ENCODE measurements around the gene PTBP3. TPM values are rescaled to one million over a fixed set of nuclear protein-coding genes. Genes with fewer than 3 reads are reported as not detected.
A peak's percentile ranks its signal among the peaks of the same experiment; 100 is the strongest.
"Not testable (repeated sequence)": the region's sequence is repeated elsewhere in the genome, so short reads cannot be mapped to it uniquely, and the experiment has no call there.

The PTBP3 gene
- total RNA-seq, 2 experiments from 2014 or later, result 152 to 186 TPM

GRCh38 chr9:112190320-112190719, 143.1 kb downstream of the PTBP3 start:
- H3K9me3 Mint-ChIP-seq (ENCODE audit: low read depth); ATAC-seq; H3K4me1 Mint-ChIP-seq; H3K27me3 Mint-ChIP-seq; DNase-seq; H3K4me3 Mint-ChIP-seq; CTCF ChIA-PET; H3K27ac Mint-ChIP-seq: not testable (repeated sequence)
- peaks cover 12% of the 10 kb centered on the region for H3K36me3 Mint-ChIP-seq

DNA sequence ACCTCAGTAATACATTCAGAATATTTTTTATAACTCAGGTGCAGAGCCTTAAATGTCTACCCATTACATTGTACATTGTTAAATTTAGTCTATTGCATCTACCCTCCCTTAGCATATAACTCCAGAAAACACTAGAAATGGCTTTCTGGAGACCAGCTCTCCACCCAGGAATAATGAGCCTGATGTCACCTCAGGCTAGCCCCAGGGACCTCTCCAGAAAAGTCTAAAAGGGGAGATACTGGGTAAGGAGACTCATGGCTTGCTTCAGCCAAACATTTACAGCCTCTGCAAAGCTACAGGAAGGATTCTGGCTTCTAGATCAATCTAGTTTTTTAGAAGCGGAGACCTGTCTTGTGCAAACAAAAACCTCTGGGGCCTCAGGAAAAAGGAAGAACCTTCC, 144.5 kb downstream of the PTBP3 start:
- DNase-seq (no peak), ATAC-seq (no peak)
- H3K27me3 Mint-ChIP-seq, result peaks cover 5% of the 10 kb centered on the region
- H3K4me1 Mint-ChIP-seq, result peaks cover 2% of the 10 kb centered on the region
- no peak overlapping the region for H3K27ac Mint-ChIP-seq
- no peak overlapping the region for H3K4me3 Mint-ChIP-seq
- H3K9me3 Mint-ChIP-seq (ENCODE audit: low read depth), result no peaks in the 10 kb centered on the region
- H3K36me3 Mint-ChIP-seq, result peaks cover 12% of the 10 kb centered on the region
- CTCF ChIA-PET, result interaction anchor here (1.1 to 1.2 kb wide), 2 partner anchors 57 to 60 kb away, joined by 3 to 4 read pairs; no protein-coding TSS in a partner anchor

DNA sequence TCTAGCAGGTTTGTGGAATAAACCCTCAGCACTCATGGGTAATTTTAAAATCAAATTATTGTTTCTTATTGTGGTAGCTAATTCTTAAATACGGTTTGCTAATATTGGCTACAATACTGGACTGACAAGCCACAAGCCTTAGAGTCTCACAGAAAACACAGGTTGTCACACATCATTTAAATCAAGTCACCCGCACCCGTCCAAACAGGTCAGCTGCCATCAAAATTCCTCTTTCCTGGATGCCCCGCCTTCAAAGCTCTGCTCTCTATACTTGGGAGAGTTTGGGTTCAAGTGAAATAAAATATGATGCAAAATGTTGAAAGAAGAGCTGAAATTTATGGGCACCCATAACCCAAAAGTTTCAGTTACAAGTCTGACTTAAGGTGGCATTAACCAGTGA, 146.0 kb downstream of the PTBP3 start:
- Mint-ChIP-seq H3K36me3 (peaks cover 18% of the 10 kb centered on the region), H3K27me3 (peaks cover 5% of the 10 kb centered on the region), H3K27ac (no peak overlapping the region), H3K4me1 (peaks cover 6% of the 10 kb centered on the region), H3K4me3 (no peak overlapping the region), H3K9me3 (ENCODE audit: low read depth) (peaks cover 6% of the 10 kb centered on the region)
- ATAC-seq (no peak), DNase-seq (no peak)
- CTCF ChIA-PET, result interaction anchor here (1.3 kb wide), 1 partner anchor 9 kb away, joined by 3 read pairs; no protein-coding TSS in a partner anchor

GRCh38 chr9:112186695-112187094, 146.7 kb downstream of the PTBP3 start:
- Mint-ChIP-seq H3K27me3 (peaks cover 5% of the 10 kb centered on the region), H3K4me3 (no peak overlapping the region), H3K27ac (no peak overlapping the region), H3K9me3 (ENCODE audit: low read depth) (peaks cover 8% of the 10 kb centered on the region), H3K4me1 (peaks cover 8% of the 10 kb centered on the region), H3K36me3 (peaks cover 20% of the 10 kb centered on the region)
- DNase-seq (no peak), ATAC-seq (no peak)
- CTCF ChIA-PET, result interaction anchor here (1.3 kb wide), 1 partner anchor 10 kb away, joined by 3 read pairs; no protein-coding TSS in a partner anchor

DNA sequence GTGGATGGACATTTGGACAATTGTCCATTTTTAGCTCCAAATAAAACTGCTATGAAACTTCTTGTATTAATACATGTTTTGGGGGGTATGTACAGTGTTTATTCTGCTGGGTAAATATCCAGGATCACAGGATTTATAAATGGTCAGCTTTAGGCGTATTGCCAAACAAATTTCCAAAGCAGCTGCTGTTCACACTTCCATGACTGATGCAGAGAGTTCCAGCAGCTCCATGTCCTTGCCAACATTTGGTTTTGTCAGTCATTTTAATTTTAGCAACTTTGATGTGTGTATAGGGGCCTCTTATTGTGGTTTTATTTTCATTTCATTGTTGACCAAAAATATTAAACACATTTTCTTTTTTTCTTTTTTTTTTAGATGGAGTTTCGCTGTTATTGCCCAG, 148.5 kb downstream of the PTBP3 start:
- ATAC-seq, result no peak
- Mint-ChIP-seq H3K36me3 (peaks cover 11% of the 10 kb centered on the region), H3K4me3 (no peak overlapping the region), H3K9me3 (ENCODE audit: low read depth) (peaks cover 8% of the 10 kb centered on the region), H3K27me3 (peaks cover 5% of the 10 kb centered on the region), H3K4me1 (peaks cover 22% of the 10 kb centered on the region), H3K27ac (no peak overlapping the region)
- DNase-seq, result no peak
- CTCF ChIA-PET, result interaction anchor here (2.1 kb wide), 1 partner anchor 10 kb away, joined by 11 read pairs; the partner anchor contains the start of gene SUSD1

GRCh38 chr9:112184221-112184620, 149.2 kb downstream of the PTBP3 start:
- Mint-ChIP-seq H3K36me3 (peaks cover 11% of the 10 kb centered on the region), H3K27ac (no peak overlapping the region), H3K4me3 (no peak overlapping the region), H3K9me3 (ENCODE audit: low read depth) (peaks cover 8% of the 10 kb centered on the region), H3K4me1 (peaks cover 26% of the 10 kb centered on the region), H3K27me3 (peaks cover 5% of the 10 kb centered on the region)
- CTCF ChIA-PET, result interaction anchor here (2.1 kb wide), 1 partner anchor 9 kb away, joined by 11 read pairs; the partner anchor contains the start of gene SUSD1
- no peak for DNase-seq
- no peak for ATAC-seq

GRCh38 chr9:112180387-112180881, 153.0 kb downstream of the PTBP3 start:
- Mint-ChIP-seq H3K36me3 (peaks cover 8% of the 10 kb centered on the region), H3K27me3 (no peaks in the 10 kb centered on the region), H3K4me1 (peaks cover 52% of the 10 kb centered on the region), H3K4me3 (peak overlapping the region; percentile 36), H3K27ac (peak overlapping the region; percentile 80), H3K9me3 (ENCODE audit: low read depth) (peaks cover 8% of the 10 kb centered on the region)
- DNase-seq (peak; percentile 84), ATAC-seq (peak; percentile 78)
- CTCF ChIA-PET, result interaction anchor here (0.7 to 1.9 kb wide), 5 partner anchors 35 to 181 kb away, joined by 3 to 7 read pairs (median 4); partner anchors contain the start of gene PTBP3

DNA sequence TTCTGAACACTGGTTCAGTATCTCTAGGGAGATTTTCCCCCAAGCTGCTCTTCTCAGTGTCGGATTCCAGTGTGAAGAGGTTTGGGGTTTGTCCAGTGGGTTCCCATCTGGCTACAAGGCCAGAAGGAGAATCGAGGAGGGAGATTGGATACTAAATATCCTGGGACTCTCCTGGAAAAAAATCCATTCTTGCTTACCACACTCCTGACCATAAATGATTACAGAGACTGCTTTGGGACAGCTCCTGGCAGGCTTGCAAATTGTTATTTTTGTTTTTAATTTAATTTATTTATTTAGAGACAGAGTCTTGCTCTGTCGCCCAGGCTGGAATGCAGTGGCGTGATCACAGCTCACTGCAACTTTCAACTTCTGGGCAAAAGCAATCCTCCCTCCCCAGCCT, 153.6 kb downstream of the PTBP3 start:
- CTCF ChIA-PET, result interaction anchor here (0.6 to 1.9 kb wide), 3 partner anchors 36 to 637 kb away, joined by 3 to 7 read pairs (median 7); partner anchors contain the start of gene PTBP3
- no peak for ATAC-seq
- no peak overlapping the region for H3K4me3 Mint-ChIP-seq

DNA sequence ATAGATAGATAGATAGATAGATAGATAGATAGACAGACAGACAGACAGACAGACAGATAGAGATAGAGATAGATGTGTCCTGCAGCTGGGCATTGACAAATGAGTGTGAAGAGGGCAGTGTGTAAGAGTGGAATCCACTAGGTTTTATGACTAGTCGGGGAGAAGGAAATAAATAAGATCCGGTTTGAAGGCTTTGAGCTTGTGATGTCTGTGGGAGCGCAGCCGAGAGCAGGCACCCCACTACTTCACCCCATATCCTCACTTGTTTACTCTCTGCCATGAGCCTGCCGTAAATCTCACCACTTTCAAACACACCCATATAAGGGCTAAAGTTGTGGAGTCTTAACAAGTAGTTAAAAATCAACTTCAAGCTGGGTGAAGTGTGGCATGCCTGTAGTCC, 156.9 kb downstream of the PTBP3 start:
- Mint-ChIP-seq H3K4me3 (peak overlapping the region; percentile 41), H3K27ac (peak overlapping the region; percentile 64), H3K36me3 (peaks cover 22% of the 10 kb centered on the region), H3K27me3 (no peaks in the 10 kb centered on the region), H3K9me3 (ENCODE audit: low read depth) (no peaks in the 10 kb centered on the region), H3K4me1 (peaks cover 75% of the 10 kb centered on the region)
- ATAC-seq (peak; percentile 8), DNase-seq (peak; percentile 61)
- CTCF ChIA-PET, result interaction anchor here (0.6 to 3.5 kb wide), 6 partner anchors 8 to 156 kb away, joined by 3 to 21 read pairs (median 5); partner anchors contain the start of gene PTBP3

More for the DNA sequence above, 153.6 kb downstream of the PTBP3 start:
- Mint-ChIP-seq H3K36me3 (peaks cover 8% of the 10 kb centered on the region), H3K27ac (peak overlapping the region; percentile 44), H3K27me3 (no peaks in the 10 kb centered on the region), H3K9me3 (ENCODE audit: low read depth) (peaks cover 8% of the 10 kb centered on the region), H3K4me1 (peaks cover 55% of the 10 kb centered on the region)
- no peak for DNase-seq

DNA sequence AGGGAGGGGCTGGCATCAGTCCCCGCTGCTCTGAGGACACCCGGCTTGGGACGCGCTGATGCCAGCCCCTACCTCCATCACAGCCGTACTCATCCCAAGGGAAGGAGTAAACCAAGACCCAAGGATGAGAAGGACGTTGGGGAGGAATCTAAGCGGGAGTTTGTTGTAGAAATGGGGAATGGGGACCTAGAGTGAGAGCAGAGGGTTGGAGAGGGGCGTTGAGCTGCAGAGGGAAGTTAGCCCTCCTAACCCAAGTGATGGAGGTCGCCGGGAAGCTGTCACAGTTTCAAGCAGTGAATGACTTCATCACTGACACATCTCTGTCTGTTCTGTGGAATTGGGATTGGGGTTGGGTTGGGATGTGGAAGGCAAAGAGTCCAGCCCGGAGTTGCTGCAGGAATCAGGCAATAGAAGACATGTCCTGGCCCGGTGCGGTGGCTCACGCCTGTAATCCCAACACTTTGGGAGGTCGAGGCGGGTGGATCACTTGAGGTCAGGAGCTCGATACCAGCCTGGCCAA, 157.6 kb downstream of the PTBP3 start:
- no peaks in the 10 kb centered on the region for H3K27me3 Mint-ChIP-seq
- H3K36me3 Mint-ChIP-seq, result peaks cover 27% of the 10 kb centered on the region
- ATAC-seq (no peak), DNase-seq (no peak)
- CTCF ChIA-PET, result interaction anchor here (1.3 to 3.5 kb wide), 6 partner anchors 9 to 157 kb away, joined by 4 to 21 read pairs (median 10); partner anchors contain the start of gene PTBP3
- peak overlapping the region; percentile 68 for H3K4me3 Mint-ChIP-seq
- H3K9me3 Mint-ChIP-seq (ENCODE audit: low read depth), result no peaks in the 10 kb centered on the region
- peak overlapping the region; percentile 55 for H3K27ac Mint-ChIP-seq
- H3K4me1 Mint-ChIP-seq, result peaks cover 72% of the 10 kb centered on the region

GRCh38 chr9:112174965-112175795, 158.2 kb downstream of the PTBP3 start, which contains the start of gene SUSD1:
Gene SUSD1 (minus strand): TSS chr9:112175297. CDS start chr9:112175235, 62 bp downstream.
- Mint-ChIP-seq H3K4me1 (peaks cover 68% of the 10 kb centered on the region), H3K36me3 (peaks cover 30% of the 10 kb centered on the region), H3K4me3 (peak within 1 kb of the TSS; percentile 86), H3K9me3 (ENCODE audit: low read depth) (no peaks in the 10 kb centered on the region), H3K27me3 (no peaks in the 10 kb centered on the region), H3K27ac (peak within 1 kb of the TSS; percentile 94)
- DNase-seq (peak; percentile 57), ATAC-seq (peak; percentile 66)
- CTCF ChIA-PET, result interaction anchor here (1.1 to 3.5 kb wide), 8 partner anchors 9 to 157 kb away, joined by 3 to 21 read pairs (median 6); partner anchors contain the start of gene PTBP3

DNA sequence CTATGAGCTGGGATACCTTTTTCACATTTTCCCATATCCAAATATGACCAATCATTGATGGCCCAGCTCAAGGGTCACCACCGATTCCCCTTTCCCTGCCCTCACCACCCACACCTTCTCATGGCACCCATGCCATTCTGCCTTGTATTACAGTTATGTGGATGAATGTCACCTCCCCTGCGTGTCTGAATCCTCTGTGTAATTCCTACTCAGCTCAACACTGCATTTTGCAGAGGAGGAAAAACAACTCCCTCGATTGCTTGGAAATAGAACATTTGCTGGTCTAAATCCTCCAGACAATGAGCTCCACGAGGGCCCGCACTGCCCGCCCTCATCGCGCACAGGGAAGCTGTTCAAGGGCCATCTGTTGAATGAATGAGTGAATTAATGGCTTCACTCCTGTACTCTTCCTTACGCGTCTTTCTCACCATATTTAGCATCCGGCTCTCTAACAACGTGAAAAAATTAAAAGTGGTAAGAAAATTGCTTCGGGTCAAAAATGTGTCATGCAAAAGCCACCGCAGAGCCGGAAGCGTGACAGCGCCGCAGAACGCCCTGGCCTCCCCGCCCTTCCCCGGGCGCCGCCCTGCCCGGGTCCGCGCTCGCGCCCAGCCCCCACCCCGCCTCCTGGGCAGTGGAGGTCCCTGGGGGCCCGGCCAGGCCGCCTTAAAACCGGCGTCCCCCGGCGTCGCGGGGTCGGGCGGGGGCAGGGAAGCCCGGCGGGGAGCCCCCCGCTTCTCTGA, 159.0 kb downstream of the PTBP3 start:
- CTCF ChIA-PET, result interaction anchor here (1.1 to 3.5 kb wide), 9 partner anchors 10 to 158 kb away, joined by 3 to 21 read pairs (median 4); partner anchors contain the start of gene PTBP3
- Mint-ChIP-seq H3K27ac (peak overlapping the region; percentile 94), H3K4me1 (peaks cover 68% of the 10 kb centered on the region), H3K36me3 (peaks cover 34% of the 10 kb centered on the region), H3K27me3 (no peaks in the 10 kb centered on the region), H3K9me3 (ENCODE audit: low read depth) (no peaks in the 10 kb centered on the region), H3K4me3 (peak overlapping the region; percentile 86)
- peak; percentile 86 for ATAC-seq
- DNase-seq, result peak; percentile 91
